Karpas-422 (cell line): ENCODE measurements around the gene NRK. TPM values are rescaled to one million over a fixed set of nuclear protein-coding genes. Genes with fewer than 3 reads are reported as not detected.
"Not testable (repeated sequence)": the region's sequence is repeated elsewhere in the genome, so short reads cannot be mapped to it uniquely, and the experiment has no call there.

Experiments
- DNase-seq: peaks from one replicate; pipeline ENCODE4 v3.0.0-alpha.2; 2015
- H2AFZ ChIP-seq: fragments of 200-600 bp; sonication (generic); 2 replicates; pipeline ENCODE4 v1.6.1; 2014; ENCODE audit warnings: antibody characterized with exemption, low read length, mixed read lengths
- H3K27ac ChIP-seq: fragments of 200-600 bp; sonication (generic); 2 replicates; pipeline ENCODE4 v1.5.1; 2014; ENCODE audit warnings: mild to moderate bottlenecking, low read length, moderate library complexity
- H3K27me3 ChIP-seq: fragments of 200-600 bp; sonication (generic); 2 replicates; pipeline ENCODE4 v1.6.1; 2014; ENCODE audit warnings: low read length, mixed read lengths
- H3K36me3 ChIP-seq: fragments of 200-600 bp; sonication (generic); 2 replicates; pipeline ENCODE4 v1.6.1; 2014; ENCODE audit warnings: low read length, mixed read lengths; ENCODE audit not compliant: insufficient read depth
- H3K4me1 ChIP-seq: fragments of 200-600 bp; sonication (generic); 2 replicates; pipeline ENCODE4 v1.6.1; 2014; ENCODE audit warnings: mild to moderate bottlenecking, low read length, mixed read lengths
- H3K4me2 ChIP-seq: fragments of 200-600 bp; sonication (generic); 2 replicates; pipeline ENCODE4 v1.6.1; 2014; ENCODE audit warnings: low read length, low read depth, mild to moderate bottlenecking; ENCODE audit not compliant: poor library complexity, severe bottlenecking
- H3K4me3 ChIP-seq: fragments of 200-600 bp; sonication (generic); 2 replicates; pipeline ENCODE4 v1.5.1; 2014; ENCODE audit warnings: mild to moderate bottlenecking, antibody characterized with exemption, low read length, mixed read lengths
- H3K79me2 ChIP-seq: fragments of 200-600 bp; sonication (generic); 2 replicates; pipeline ENCODE4 v1.6.1; 2014; ENCODE audit warnings: mild to moderate bottlenecking, low read length, mixed read lengths
- H3K9ac ChIP-seq: fragments of 200-600 bp; sonication (generic); 2 replicates; pipeline ENCODE4 v1.6.0; 2014; ENCODE audit warnings: low read length
- H3K9me2 ChIP-seq: fragments of 200-600 bp; sonication (generic), shearing (Covaris generic); replicated peaks from 2 replicates; pipeline ENCODE4 v1.6.0; 2014; ENCODE audit warnings: mild to moderate bottlenecking, low read length, moderate library complexity; ENCODE audit not compliant: insufficient read depth
- H3K9me3 ChIP-seq: fragments of 300-700, 200-600 bp; sonication (generic); 2 replicates; pipeline ENCODE4 v1.6.1; 2014; ENCODE audit warnings: low read length, mixed read lengths
- H4K20me1 ChIP-seq: fragments of 200-600 bp; sonication (generic); 2 replicates; pipeline ENCODE4 v1.6.1; 2014; ENCODE audit warnings: mild to moderate bottlenecking, antibody characterized with exemption, low read length, low read depth; ENCODE audit not compliant: insufficient read depth
- total RNA-seq: library from RNA; depleted of rRNA; stranded (reverse); fragments of >200 nt; shearing (Covaris generic); gene quantifications from 2 replicates; pipeline ENCODE4 v1.2.3, GENCODE V29; 2014; ENCODE audit warnings: low replicate concordance; rRNA removed

The NRK gene
- total RNA-seq = not detected in 2 replicates

GRCh38 chrX:105822138-105823091 lies at the start of gene NRK:
Gene NRK (plus strand): TSS chrX:105822539. CDS start chrX:105822846, 307 bp downstream.
- no peaks in the 10 kb centered on the region; the same call in 1 of the 2 replicates for H3K9me2 ChIP-seq
- no peaks in the 10 kb centered on the region for H3K36me3 ChIP-seq
- H3K4me1 ChIP-seq = no peaks in the 10 kb centered on the region
- H3K9me3 ChIP-seq = peaks cover 7% of the 10 kb centered on the region
- no peaks in the 10 kb centered on the region for H3K79me2 ChIP-seq
- no peaks in the 10 kb centered on the region for H4K20me1 ChIP-seq
- no peak within 1 kb of the TSS for H3K4me2 ChIP-seq
- H3K27ac ChIP-seq = no peak within 1 kb of the TSS
- no peak within 1 kb of the TSS for H3K9ac ChIP-seq
- H3K27me3 ChIP-seq = no peaks in the 10 kb centered on the region
- H3K4me3 ChIP-seq = no peak within 1 kb of the TSS
- H2AFZ ChIP-seq = no peak within 1 kb of the TSS
- DNase-seq = no peak

GRCh38 chrX:105773801-105774200 lies 48.5 kb upstream of the NRK start:
- Histone ChIP-seq H3K79me2 (no peaks in the 10 kb centered on the region), H2AFZ (no peak overlapping the region), H3K9me3 (peaks cover 4% of the 10 kb centered on the region), H3K4me1 (no peaks in the 10 kb centered on the region), H3K4me2 (no peak overlapping the region), H3K27ac (no peak overlapping the region), H3K36me3 (no peaks in the 10 kb centered on the region), H3K27me3 (no peaks in the 10 kb centered on the region), H3K4me3 (no peak overlapping the region), H3K9ac (no peak overlapping the region), H3K9me2 (no peaks in the 10 kb centered on the region), H4K20me1 (no peaks in the 10 kb centered on the region)
- no peak for DNase-seq

DNA sequence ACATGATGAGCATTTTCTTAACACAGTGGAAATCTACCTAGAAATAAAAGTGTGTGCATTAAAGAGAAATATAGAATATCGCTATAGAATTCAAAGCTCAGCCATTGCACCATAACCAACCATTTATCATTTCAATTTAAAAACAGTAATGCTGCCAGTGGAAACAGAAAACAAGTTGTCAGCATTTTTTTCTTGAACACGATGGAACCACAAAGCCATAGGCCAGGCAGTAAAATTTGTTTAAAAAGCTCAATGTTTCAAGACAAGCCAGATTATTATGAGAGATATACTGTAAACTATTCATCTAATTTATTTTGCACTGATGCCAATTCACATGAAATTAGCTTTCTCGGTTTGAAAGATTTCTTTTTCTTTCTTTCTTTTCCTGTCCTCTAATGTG lies 46.7 kb upstream of the NRK start:
- Histone ChIP-seq H3K27ac (no peak overlapping the region), H3K9me3 (peaks cover 4% of the 10 kb centered on the region), H3K27me3 (no peaks in the 10 kb centered on the region), H3K79me2 (no peaks in the 10 kb centered on the region), H2AFZ (no peak overlapping the region), H3K36me3 (no peaks in the 10 kb centered on the region), H3K9ac (no peak overlapping the region), H3K4me3 (no peak overlapping the region), H4K20me1 (no peaks in the 10 kb centered on the region), H3K9me2 (no peaks in the 10 kb centered on the region), H3K4me2 (no peak overlapping the region), H3K4me1 (no peaks in the 10 kb centered on the region)
- DNase-seq = no peak

- Histone ChIP-seq H3K4me3 (no peak overlapping the region), H3K4me2 (no peak overlapping the region), H3K4me1 (no peaks in the 10 kb centered on the region), H3K9ac (no peak overlapping the region), H4K20me1 (no peaks in the 10 kb centered on the region), H3K9me3 (peaks cover 3% of the 10 kb centered on the region), H3K27ac (no peak overlapping the region), H3K27me3 (no peaks in the 10 kb centered on the region), H2AFZ (no peak overlapping the region), H3K9me2 (no peaks in the 10 kb centered on the region), H3K36me3 (no peaks in the 10 kb centered on the region), H3K79me2 (no peaks in the 10 kb centered on the region)
- DNase-seq = no peak
These were observed 40.5 kb upstream of the NRK start for GRCh38 chrX:105781804-105782203.

DNA sequence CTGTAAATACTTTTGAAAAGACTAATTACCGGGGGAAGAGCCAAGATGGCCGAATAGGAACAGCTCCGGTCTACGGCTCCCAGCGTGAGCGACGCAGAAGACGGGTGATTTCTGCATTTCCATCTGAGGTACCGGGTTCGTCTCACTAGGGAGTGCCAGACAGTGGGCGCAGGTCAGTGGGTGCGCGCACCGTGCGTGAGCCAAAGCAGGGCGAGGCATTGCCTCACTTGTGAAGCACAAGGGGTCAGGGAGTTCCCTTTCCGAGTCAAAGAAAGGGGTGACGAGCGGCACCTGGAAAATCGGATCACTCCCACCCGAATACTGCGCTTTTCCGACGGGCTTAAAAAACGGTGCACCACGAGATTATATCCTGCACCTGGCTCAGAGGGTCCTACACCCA lies 25.5 kb upstream of the NRK start:
- not testable (repeated sequence) for H3K9me2 ChIP-seq, H3K4me3 ChIP-seq, H3K27me3 ChIP-seq, DNase-seq, H2AFZ ChIP-seq, H4K20me1 ChIP-seq, H3K36me3 ChIP-seq, H3K27ac ChIP-seq, H3K9ac ChIP-seq, H3K9me3 ChIP-seq, H3K4me1 ChIP-seq, H3K79me2 ChIP-seq, H3K4me2 ChIP-seq

- H3K9me2 ChIP-seq = no peaks in the 10 kb centered on the region; the same call in 1 of the 2 replicates
- no peak for DNase-seq
- no peaks in the 10 kb centered on the region for H3K4me1 ChIP-seq
These were observed 18.4 kb upstream of the NRK start for GRCh38 chrX:105803891-105804290.

GRCh38 chrX:105805655-105806054 lies 16.7 kb upstream of the NRK start:
- not testable (repeated sequence) for H4K20me1 ChIP-seq, H3K4me1 ChIP-seq

More at GRCh38 chrX:105803891-105804290, 18.4 kb upstream of the NRK start:
- Histone ChIP-seq H3K9me3 (no peaks in the 10 kb centered on the region), H3K27me3 (no peaks in the 10 kb centered on the region), H2AFZ (no peak overlapping the region), H3K36me3 (no peaks in the 10 kb centered on the region), H3K4me2 (no peak overlapping the region), H3K27ac (no peak overlapping the region), H3K9ac (no peak overlapping the region), H3K4me3 (no peak overlapping the region), H3K79me2 (no peaks in the 10 kb centered on the region), H4K20me1 (no peaks in the 10 kb centered on the region)

GRCh38 chrX:105816517-105816916 lies 5.8 kb upstream of the NRK start:
- Histone ChIP-seq H4K20me1 (no peaks in the 10 kb centered on the region), H3K9me3 (no peaks in the 10 kb centered on the region; the same call in 1 of the 2 replicates), H3K36me3 (no peaks in the 10 kb centered on the region), H3K27me3 (no peaks in the 10 kb centered on the region), H3K4me2 (no peak overlapping the region), H3K27ac (no peak overlapping the region), H3K4me3 (no peak overlapping the region), H3K4me1 (no peaks in the 10 kb centered on the region), H2AFZ (no peak overlapping the region), H3K9me2 (peaks cover 2% of the 10 kb centered on the region; the same call in 1 of the 2 replicates), H3K79me2 (no peaks in the 10 kb centered on the region), H3K9ac (no peak overlapping the region)
- DNase-seq = no peak

More at GRCh38 chrX:105805655-105806054, 16.7 kb upstream of the NRK start:
- H3K4me2 ChIP-seq, H3K27me3 ChIP-seq, H3K9me2 ChIP-seq, H3K36me3 ChIP-seq, DNase-seq, H2AFZ ChIP-seq, H3K4me3 ChIP-seq, H3K9me3 ChIP-seq, H3K9ac ChIP-seq, H3K27ac ChIP-seq, H3K79me2 ChIP-seq: not testable (repeated sequence)
